Fibroblast of lung (primary cell): Measurements from ENCODE around the gene SH3TC1. TPM values are rescaled to one million over a fixed set of nuclear protein-coding genes. Genes with fewer than 3 reads are reported as not detected.

Experiments used
- DNase-seq, 2 donors: peaks; one replicate each; pipeline versions ENCODE4 v3.0.0 to v3.0.0-alpha.2; 2010; ENCODE audit warnings: low read depth in 2 of 2
- H2AFZ ChIP-seq: 2 replicates; pipeline ENCODE4 v1.5.1; 2012; ENCODE audit warnings: low read length, control low read depth, inconsistent platforms
- H3K27ac ChIP-seq: 2 replicates; pipeline ENCODE4 v1.5.1; 2011; ENCODE audit warnings: low read length, control low read depth; ENCODE audit not compliant: insufficient read depth
- H3K27me3 ChIP-seq: 2 replicates; pipeline ENCODE4 v1.5.1; 2011; ENCODE audit warnings: mild to moderate bottlenecking, low read length; ENCODE audit not compliant: control insufficient read depth, insufficient read depth
- H3K36me3 ChIP-seq: 2 replicates; pipeline ENCODE4 v1.5.1; 2011; ENCODE audit warnings: low read length; ENCODE audit not compliant: control insufficient read depth, insufficient read depth
- H3K4me1 ChIP-seq: 2 replicates; pipeline ENCODE4 v1.5.1; 2011; ENCODE audit warnings: low read length; ENCODE audit not compliant: control insufficient read depth, insufficient read depth; ENCODE audit errors: extremely low read depth
- H3K4me2 ChIP-seq: 2 replicates; pipeline ENCODE4 v1.5.1; 2011; ENCODE audit warnings: low read length, control low read depth; ENCODE audit not compliant: insufficient read depth; ENCODE audit errors: extremely low read depth
- H3K4me3 ChIP-seq, 4 experiments: fragments of 200-600 bp in 1 of 4; sonication (generic) in 1 of 4; replicated peaks in 1 of 4; 2 replicates each; pipeline ENCODE4 v1.5.1; 2011 to 2016; ENCODE audit warnings: low read length in 4 of 4, low read depth in 3 of 4, mild to moderate bottlenecking in 3 of 4, control low read depth in 2 of 4, inconsistent platforms in 1 of 4, mixed read lengths in 1 of 4; ENCODE audit not compliant: insufficient read depth in 1 of 4; ENCODE audit errors: control extremely low read depth in 1 of 4
- H3K79me2 ChIP-seq: 2 replicates; pipeline ENCODE4 v1.5.1; 2012; ENCODE audit warnings: mild to moderate bottlenecking, low read length, inconsistent platforms; ENCODE audit not compliant: control insufficient read depth, insufficient read depth
- H3K9ac ChIP-seq: 2 replicates; pipeline ENCODE4 v1.5.1; 2011; ENCODE audit warnings: mild to moderate bottlenecking, low read length, control low read depth; ENCODE audit not compliant: insufficient read depth
- H3K9me3 ChIP-seq: 2 replicates; pipeline ENCODE4 v1.5.1; 2012; ENCODE audit warnings: low read depth, low read length; ENCODE audit not compliant: control insufficient read depth, insufficient read depth
- H4K20me1 ChIP-seq: 2 replicates; pipeline ENCODE4 v1.5.1; 2011; ENCODE audit warnings: low read length; ENCODE audit not compliant: control insufficient read depth, insufficient read depth; ENCODE audit errors: extremely low read depth
- EZH2 ChIP-seq: IDR thresholded peaks from 2 replicates; pipeline ENCODE4 v1.5.1; 2012; ENCODE audit warnings: low read length, control low read depth, mild to moderate bottlenecking; ENCODE audit errors: missing control alignments
- polyA plus RNA-seq, 2 donors: library from polyadenylated mRNA; depleted of rRNA in 1 of 2; stranded (reverse) in 1 of 2; unstranded in 1 of 2; fragments of >200 nt; gene quantifications; 2 replicates each; pipeline ENCODE4 v1.2.1, GENCODE V29; 2011 to 2012; ENCODE audit warnings: missing spikeins in 1 of 2
- total RNA-seq: library from RNA; depleted of rRNA; stranded (reverse); fragments of >200 nt; gene quantifications from 2 replicates; pipeline ENCODE4 v1.2.1, GENCODE V29; 2014
- TF ChIP-seq, protein P1 (sequence below), 2 donors: IDR thresholded peaks in 1 of 2; conservative IDR thresholded peaks in 1 of 2; 1 replicate in 1 of 2; 2 replicates in 1 of 2; pipeline ENCODE4 v1.5.1; 2011 to 2012; ENCODE audit warnings: low read length in 2 of 2, control low read depth in 1 of 2, inconsistent platforms in 1 of 2, low read depth in 1 of 2, mild to moderate bottlenecking in 1 of 2

SH3TC1 gene
- total and polyA plus RNA-seq, 2 donors (not counting 1 experiment from before 2014, with no cell fraction given), result 3.3 to 11.6 TPM

DNA sequence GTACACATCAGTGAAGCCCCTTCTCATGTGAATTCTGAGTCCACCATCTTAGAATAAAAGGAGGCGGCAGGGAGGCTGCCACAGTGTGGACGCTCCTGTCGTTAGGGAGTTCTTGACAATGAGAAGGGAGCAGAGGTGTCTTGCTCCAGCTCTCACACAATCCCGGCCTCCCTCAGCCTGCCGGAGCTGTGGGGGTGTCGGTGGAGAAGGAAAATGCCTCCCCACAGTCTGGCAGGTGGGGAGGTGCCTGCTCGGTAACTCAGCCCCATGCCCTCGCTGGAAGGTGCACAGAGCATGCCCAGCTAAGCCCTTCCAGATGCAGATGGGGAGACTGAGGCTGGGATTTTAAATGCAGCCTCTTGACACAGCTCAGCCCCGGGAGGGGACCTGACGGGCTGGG is 20.0 kb upstream of the SH3TC1 start:
- Histone ChIP-seq H4K20me1 (no peaks in the 10 kb centered on the region), H2AFZ (no peak overlapping the region), H3K79me2 (no peaks in the 10 kb centered on the region), H3K9ac (no peak overlapping the region), H3K4me1 (peaks cover 13% of the 10 kb centered on the region), H3K27me3 (no peaks in the 10 kb centered on the region), H3K27ac (no peak overlapping the region), H3K4me2 (no peak overlapping the region), H3K9me3 (no peaks in the 10 kb centered on the region), H3K4me3 (no peak overlapping the region), H3K36me3 (no peaks in the 10 kb centered on the region)
- TF ChIP-seq, protein P1, sequence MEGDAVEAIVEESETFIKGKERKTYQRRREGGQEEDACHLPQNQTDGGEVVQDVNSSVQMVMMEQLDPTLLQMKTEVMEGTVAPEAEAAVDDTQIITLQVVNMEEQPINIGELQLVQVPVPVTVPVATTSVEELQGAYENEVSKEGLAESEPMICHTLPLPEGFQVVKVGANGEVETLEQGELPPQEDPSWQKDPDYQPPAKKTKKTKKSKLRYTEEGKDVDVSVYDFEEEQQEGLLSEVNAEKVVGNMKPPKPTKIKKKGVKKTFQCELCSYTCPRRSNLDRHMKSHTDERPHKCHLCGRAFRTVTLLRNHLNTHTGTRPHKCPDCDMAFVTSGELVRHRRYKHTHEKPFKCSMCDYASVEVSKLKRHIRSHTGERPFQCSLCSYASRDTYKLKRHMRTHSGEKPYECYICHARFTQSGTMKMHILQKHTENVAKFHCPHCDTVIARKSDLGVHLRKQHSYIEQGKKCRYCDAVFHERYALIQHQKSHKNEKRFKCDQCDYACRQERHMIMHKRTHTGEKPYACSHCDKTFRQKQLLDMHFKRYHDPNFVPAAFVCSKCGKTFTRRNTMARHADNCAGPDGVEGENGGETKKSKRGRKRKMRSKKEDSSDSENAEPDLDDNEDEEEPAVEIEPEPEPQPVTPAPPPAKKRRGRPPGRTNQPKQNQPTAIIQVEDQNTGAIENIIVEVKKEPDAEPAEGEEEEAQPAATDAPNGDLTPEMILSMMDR (conservative IDR thresholded peaks at IDR 0.05 in 1 of 2, IDR thresholded peaks at IDR 0.05 in 1 of 2; ENCODE audit: low read depth in 1 of 2, low read length in 2 of 2), result no peak
- no peak for TF ChIP-seq EZH2
- no peak for DNase-seq

DNA sequence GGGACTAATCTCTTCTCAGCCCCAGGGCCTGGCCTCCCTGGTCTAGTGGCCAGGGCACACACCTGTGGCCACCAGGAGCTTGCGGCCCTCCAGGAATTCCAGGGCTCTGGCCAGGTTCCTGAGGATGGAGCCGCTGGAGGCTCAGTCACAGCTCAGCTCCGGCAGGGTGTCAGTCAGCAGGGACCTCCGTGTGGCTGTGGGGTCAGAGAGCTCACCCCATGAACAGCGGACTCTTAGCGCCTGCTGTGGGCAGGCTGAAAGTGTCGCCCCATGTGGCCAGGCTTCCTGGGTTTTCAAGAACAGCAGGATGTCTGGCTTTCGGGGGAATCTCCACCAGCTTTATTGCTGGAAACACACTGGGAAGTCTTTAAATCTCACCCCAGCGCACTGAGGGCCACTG is 19.3 kb upstream of the SH3TC1 start:
- no peak for DNase-seq
- H3K4me1 ChIP-seq, result peaks cover 13% of the 10 kb centered on the region
- no peaks in the 10 kb centered on the region for H3K9me3 ChIP-seq
- no peak overlapping the region for H3K27ac ChIP-seq
- no peaks in the 10 kb centered on the region for H3K27me3 ChIP-seq
- no peak overlapping the region for H3K4me2 ChIP-seq
- TF ChIP-seq, protein P1 (conservative IDR thresholded peaks at IDR 0.05 in 1 of 2, IDR thresholded peaks at IDR 0.05 in 1 of 2; ENCODE audit: low read depth in 1 of 2, low read length in 2 of 2), result no peak
- TF ChIP-seq EZH2, result no peak
- H3K79me2 ChIP-seq, result no peaks in the 10 kb centered on the region
- no peak overlapping the region for H3K9ac ChIP-seq
- no peak overlapping the region for H2AFZ ChIP-seq
- no peaks in the 10 kb centered on the region for H4K20me1 ChIP-seq
- no peaks in the 10 kb centered on the region for H3K36me3 ChIP-seq
- no peak overlapping the region for H3K4me3 ChIP-seq

DNA sequence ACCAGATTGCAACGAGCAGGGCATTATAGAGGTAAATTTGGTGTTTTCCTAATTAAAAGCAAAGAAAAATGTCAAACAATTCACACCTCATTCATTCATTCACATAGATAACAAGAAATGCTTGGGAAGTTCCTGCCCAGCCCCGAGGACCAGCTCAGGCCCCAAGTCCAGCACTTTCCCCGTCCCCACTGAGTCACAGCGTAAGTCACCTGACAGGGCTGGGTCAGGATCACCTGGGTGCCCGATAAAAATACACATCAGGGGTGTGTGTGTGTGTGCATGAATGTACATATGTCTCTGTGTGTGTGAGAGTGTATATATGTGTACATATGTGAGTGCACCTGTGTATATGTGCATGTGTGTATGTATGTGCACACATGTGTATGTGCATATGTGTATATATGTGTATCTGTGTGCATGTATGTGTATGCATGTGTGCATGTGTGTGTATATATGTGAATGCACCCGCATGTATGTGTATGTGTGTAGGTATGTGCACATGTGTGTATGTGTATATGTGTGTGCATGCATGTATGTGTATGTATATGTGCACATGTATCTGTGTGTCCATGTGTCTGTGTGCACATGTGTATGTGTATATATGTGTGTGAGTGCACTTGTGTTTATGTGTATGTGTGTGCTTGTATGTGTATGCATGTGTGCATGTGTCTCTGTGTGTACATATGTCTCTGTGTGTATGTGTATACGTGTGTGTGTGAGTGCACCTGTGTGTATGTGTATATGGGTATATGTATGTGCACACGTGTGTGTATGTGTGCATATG is 18.6 kb upstream of the SH3TC1 start:
- Histone ChIP-seq H3K27me3 (no peaks in the 10 kb centered on the region), H3K4me3 (no peak overlapping the region), H2AFZ (no peak overlapping the region), H4K20me1 (no peaks in the 10 kb centered on the region), H3K4me1 (peaks cover 14% of the 10 kb centered on the region), H3K9me3 (no peaks in the 10 kb centered on the region), H3K9ac (no peak overlapping the region), H3K36me3 (no peaks in the 10 kb centered on the region), H3K79me2 (no peaks in the 10 kb centered on the region), H3K27ac (no peak overlapping the region), H3K4me2 (no peak overlapping the region)
- no peak for TF ChIP-seq EZH2
- TF ChIP-seq, protein P1 (conservative IDR thresholded peaks at IDR 0.05 in 1 of 2, IDR thresholded peaks at IDR 0.05 in 1 of 2; ENCODE audit: low read depth in 1 of 2, low read length in 2 of 2), result no peak
- no peak for DNase-seq
